K562 (cell line): ENCODE measurements around the gene FAM149B1. TPM values are rescaled to one million over a fixed set of nuclear protein-coding genes. Genes with fewer than 3 reads are reported as not detected.

Source experiments
- ARID1B ChIP-seq: fragments of 450-650 bp; IDR thresholded peaks from 2 replicates; pipeline ENCODE4 v1.6.1; 2016; ENCODE audit warnings: antibody characterized with exemption, mild to moderate bottlenecking, inconsistent platforms
- CBX5 ChIP-seq: IDR thresholded peaks from 2 replicates; pipeline ENCODE4 v1.6.1; 2014; ENCODE audit warnings: low read depth, borderline replicate concordance
- CREB1 ChIP-seq, 2 experiments: sonication (generic) in 1 of 2; formaldehyde crosslinking in 1 of 2; IDR thresholded peaks; 2 replicates each; pipeline versions ENCODE4 v1.6.1 to v1.8.0; 2012 to 2022; ENCODE audit warnings: inconsistent platforms in 1 of 2, mild to moderate bottlenecking in 1 of 2, missing genetic modification reagents in 1 of 2, moderate library complexity in 1 of 2
- HCFC1 ChIP-seq: IDR thresholded peaks from 2 replicates; pipeline ENCODE4 v1.6.1; 2012; ENCODE audit warnings: low read depth, low read length, improper control_type of control experiment
- HDAC1 ChIP-seq, 2 experiments: fragments of 450-650 bp; IDR thresholded peaks; 2 replicates each; pipeline ENCODE4 v1.6.1; 2016 to 2017; ENCODE audit warnings: inconsistent platforms in 1 of 2, mild to moderate bottlenecking in 1 of 2, moderate library complexity in 1 of 2
- KDM2B ChIP-seq: fragments of 250-450 bp; sonication (Bioruptor Pico); IDR thresholded peaks from 2 replicates; pipeline ENCODE4 v1.8.0; 2021; ENCODE audit warnings: mild to moderate bottlenecking, moderate library complexity
- KLF13 ChIP-seq: fragments of 450-650 bp; IDR thresholded peaks from 2 replicates; pipeline ENCODE4 v1.6.1; 2016; ENCODE audit warnings: missing genetic modification characterization, low read depth, mild to moderate bottlenecking, missing compliant biosample characterization, moderate library complexity, borderline replicate concordance
- KLF6 ChIP-seq: fragments of 250-450 bp; sonication (Bioruptor Pico); IDR thresholded peaks from 2 replicates; pipeline ENCODE4 v1.4.0; 2020; ENCODE audit warnings: mild to moderate bottlenecking, moderate library complexity, borderline replicate concordance
- MYNN ChIP-seq, 2 experiments: sonication (generic); formaldehyde crosslinking in 1 of 2; IDR thresholded peaks; 2 replicates each; pipeline versions ENCODE4 v1.5.0 to v1.6.1; 2016 to 2020; ENCODE audit warnings: antibody characterized with exemption in 1 of 2, missing genetic modification reagents in 1 of 2
- NFIC ChIP-seq: fragments of 450-650 bp; IDR thresholded peaks from 2 replicates; pipeline ENCODE4 v1.6.1; 2017; ENCODE audit warnings: mild to moderate bottlenecking, inconsistent platforms
- PHF20 ChIP-seq: fragments of 450-650 bp; IDR thresholded peaks from 2 replicates; pipeline ENCODE4 v1.6.1; 2018; ENCODE audit not compliant: partially characterized antibody
- POLR2G ChIP-seq: fragments of 200-400 bp; formaldehyde crosslinking; IDR thresholded peaks from 2 replicates; pipeline ENCODE4 v1.6.1; 2017; ENCODE audit warnings: low read depth, mild to moderate bottlenecking, antibody characterized with exemption, low read length, moderate library complexity
- SAFB ChIP-seq: fragments of 200-400 bp; formaldehyde crosslinking; IDR thresholded peaks from 2 replicates; pipeline ENCODE4 v1.6.1; 2017; ENCODE audit warnings: low read depth, low read length, borderline replicate concordance
- SIX5 ChIP-seq, 2 experiments: IDR thresholded peaks; 2 replicates each; pipeline ENCODE4 v1.6.1; 2011; ENCODE audit warnings: low read length in 2 of 2, borderline replicate concordance in 1 of 2, low read depth in 1 of 2, mild to moderate bottlenecking in 1 of 2, moderate library complexity in 1 of 2; ENCODE audit not compliant: insufficient read depth in 1 of 2
- STAG1 ChIP-seq: sonication (generic); formaldehyde crosslinking; IDR thresholded peaks from 2 replicates; pipeline ENCODE4 v1.5.0; 2020; ENCODE audit warnings: missing genetic modification reagents, borderline replicate concordance
- TAF9B ChIP-seq: fragments of 450-650 bp; IDR thresholded peaks from 2 replicates; pipeline ENCODE4 v1.6.1; 2018; ENCODE audit warnings: mild to moderate bottlenecking; ENCODE audit not compliant: partially characterized antibody
- TFAM ChIP-seq: fragments of 250-450 bp; sonication (Bioruptor Pico); conservative IDR thresholded peaks from 2 replicates; pipeline ENCODE4 v1.5.0; 2021; ENCODE audit warnings: mild to moderate bottlenecking, moderate library complexity
- TRIM24 ChIP-seq, 2 experiments: fragments of 450-650 bp; IDR thresholded peaks; 2 replicates each; pipeline ENCODE4 v1.6.1; 2016
- ZNF311 ChIP-seq: fragments of 250-450 bp; sonication (Bioruptor Pico); IDR thresholded peaks from 2 replicates; pipeline ENCODE4 v1.4.0; 2020; ENCODE audit warnings: mild to moderate bottlenecking, moderate library complexity
- ZNF324 ChIP-seq: fragments of 250-450 bp; sonication (Bioruptor Pico); IDR thresholded peaks from 2 replicates; pipeline ENCODE4 v1.4.0; 2020; ENCODE audit warnings: mild to moderate bottlenecking
- ZNF395 ChIP-seq: fragments of 200-800 bp; sonication (Bioruptor generic); IDR thresholded peaks from 2 replicates; pipeline ENCODE4 v1.6.1; 2017; ENCODE audit warnings: missing genetic modification characterization, missing compliant biosample characterization
- ZNF717 ChIP-seq: fragments of 250-450 bp; sonication (Bioruptor Pico); IDR thresholded peaks from 2 replicates; pipeline ENCODE4 v1.5.0; 2021
- ZNF75A ChIP-seq: fragments of 450-650 bp; formaldehyde crosslinking; IDR thresholded peaks from 2 replicates; pipeline ENCODE4 v1.4.0; 2020; ENCODE audit warnings: mild to moderate bottlenecking
- polyA plus RNA-seq, 8 experiments: library from polyadenylated mRNA; depleted of rRNA in 4 of 8; stranded (reverse) in 5 of 8; unstranded in 3 of 8; fragments of >200 nt; fragmentation: Nextera tagmentation in 2 of 8; fragmentation: Illumina TruSeq in 1 of 8; extraction: Ambion mirVana in 2 of 8; extraction: Trizol in 1 of 8; gene quantifications; 2 replicates each; pipeline versions ENCODE4 v1.2.1 to v1.2.3, GENCODE V29; 2011 to 2014; ENCODE audit warnings: inconsistent platforms in 1 of 8, missing spikeins in 1 of 8
- total RNA-seq, 7 experiments: library from RNA; depleted of rRNA in 6 of 7; stranded (reverse); fragments of >200 nt in 6 of 7; fragmentation: Illumina TruSeq in 2 of 7; extraction: Trizol in 2 of 7; gene quantifications; 2 replicates each; pipeline versions ENCODE4 v1.2.1 to v1.2.3, GENCODE V29; 2011 to 2021; ENCODE audit warnings: low replicate concordance in 1 of 7
- TF ChIP-seq, protein P1 (sequence below): fragments of 250-450 bp; sonication (Bioruptor Pico); IDR thresholded peaks from 2 replicates; pipeline ENCODE4 v1.8.0; 2022; ENCODE audit warnings: moderate library complexity, mild to moderate bottlenecking, inconsistent platforms
- TF ChIP-seq, protein P2 (sequence below): fragments of 250-450 bp; sonication (Bioruptor Pico); IDR thresholded peaks from 2 replicates; pipeline ENCODE4 v1.9.0; 2021; ENCODE audit warnings: mild to moderate bottlenecking, inconsistent platforms

Gene FAM149B1
- total and polyA plus RNA-seq, 9 of the 15 experiments (the other 6 are each of a cell fraction or from before 2014, with no cell fraction given) = 4.2 to 18.5 (median 9.3) TPM

- TF ChIP-seq, protein P1, sequence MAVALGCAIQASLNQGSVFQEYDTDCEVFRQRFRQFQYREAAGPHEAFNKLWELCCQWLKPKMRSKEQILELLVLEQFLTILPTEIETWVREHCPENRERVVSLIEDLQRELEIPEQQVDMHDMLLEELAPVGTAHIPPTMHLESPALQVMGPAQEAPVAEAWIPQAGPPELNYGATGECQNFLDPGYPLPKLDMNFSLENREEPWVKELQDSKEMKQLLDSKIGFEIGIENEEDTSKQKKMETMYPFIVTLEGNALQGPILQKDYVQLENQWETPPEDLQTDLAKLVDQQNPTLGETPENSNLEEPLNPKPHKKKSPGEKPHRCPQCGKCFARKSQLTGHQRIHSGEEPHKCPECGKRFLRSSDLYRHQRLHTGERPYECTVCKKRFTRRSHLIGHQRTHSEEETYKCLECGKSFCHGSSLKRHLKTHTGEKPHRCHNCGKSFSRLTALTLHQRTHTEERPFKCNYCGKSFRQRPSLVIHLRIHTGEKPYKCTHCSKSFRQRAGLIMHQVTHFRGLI (CRISPR knock-in tag) = no peak
- TF ChIP-seq PHF20 (no peak), ZNF324 (CRISPR knock-in tag) (no peak), HDAC1 (IDR thresholded peaks at IDR 0.05) (no peak), TAF9B (no peak), ZNF311 (0 out of 2 replicates have a peak, but pooled peaks have one; percentile 62), HCFC1 (no peak), ZNF717 (CRISPR knock-in tag) (no peak), TRIM24 (IDR thresholded peaks at IDR 0.05) (peak in 1 of 2 experiments; percentile 46; a peak in 2 of 4 replicates), MYNN (IDR thresholded peaks at IDR 0.05) (no peak), MYNN (CRISPR knock-in tag; IDR thresholded peaks at IDR 0.05) (no peak), CBX5 (no peak), ZNF395 (CRISPR knock-in tag) (0 out of 2 replicates have a peak, but pooled peaks have one; percentile 76), KLF13 (tag) (no peak), TFAM (CRISPR knock-in tag) (no peak), CREB1 (IDR thresholded peaks at IDR 0.05) (no peak), CREB1 (CRISPR knock-in tag; IDR thresholded peaks at IDR 0.05) (no peak), STAG1 (no peak), SAFB (no peak), NFIC (no peak), POLR2G (no peak), SIX5 (IDR thresholded peaks at IDR 0.05; ENCODE audit: borderline replicate concordance in 1 of 2, insufficient read depth in 1 of 2, low read depth in 1 of 2, low read length in 2 of 2) (no peak), KLF6 (CRISPR knock-in tag) (0 out of 2 replicates have a peak, but pooled peaks have one; percentile 18), ARID1B (no peak), KDM2B (CRISPR knock-in tag) (no peak), ZNF75A (CRISPR knock-in tag) (no peak)
- TF ChIP-seq, protein P2, sequence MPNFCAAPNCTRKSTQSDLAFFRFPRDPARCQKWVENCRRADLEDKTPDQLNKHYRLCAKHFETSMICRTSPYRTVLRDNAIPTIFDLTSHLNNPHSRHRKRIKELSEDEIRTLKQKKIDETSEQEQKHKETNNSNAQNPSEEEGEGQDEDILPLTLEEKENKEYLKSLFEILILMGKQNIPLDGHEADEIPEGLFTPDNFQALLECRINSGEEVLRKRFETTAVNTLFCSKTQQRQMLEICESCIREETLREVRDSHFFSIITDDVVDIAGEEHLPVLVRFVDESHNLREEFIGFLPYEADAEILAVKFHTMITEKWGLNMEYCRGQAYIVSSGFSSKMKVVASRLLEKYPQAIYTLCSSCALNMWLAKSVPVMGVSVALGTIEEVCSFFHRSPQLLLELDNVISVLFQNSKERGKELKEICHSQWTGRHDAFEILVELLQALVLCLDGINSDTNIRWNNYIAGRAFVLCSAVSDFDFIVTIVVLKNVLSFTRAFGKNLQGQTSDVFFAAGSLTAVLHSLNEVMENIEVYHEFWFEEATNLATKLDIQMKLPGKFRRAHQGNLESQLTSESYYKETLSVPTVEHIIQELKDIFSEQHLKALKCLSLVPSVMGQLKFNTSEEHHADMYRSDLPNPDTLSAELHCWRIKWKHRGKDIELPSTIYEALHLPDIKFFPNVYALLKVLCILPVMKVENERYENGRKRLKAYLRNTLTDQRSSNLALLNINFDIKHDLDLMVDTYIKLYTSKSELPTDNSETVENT (CRISPR knock-in tag) = no peak
Observed at GRCh38 chr10:73261362-73261995, 93.6 kb downstream of the FAM149B1 start (continued).
